GM10847 (cell line): ENCODE data around the gene CHI3L2.

Experiments
- POLR2A ChIP-seq: IDR thresholded peaks from 2 replicates; pipeline ENCODE4 v1.6.1; 2011; ENCODE audit not compliant: insufficient read length; ENCODE audit errors: extremely low read depth

Gene CHI3L2

GRCh38 chr1:111199329-111199728, 28.2 kb upstream of the CHI3L2 start:
- TF ChIP-seq POLR2A: no peak

DNA sequence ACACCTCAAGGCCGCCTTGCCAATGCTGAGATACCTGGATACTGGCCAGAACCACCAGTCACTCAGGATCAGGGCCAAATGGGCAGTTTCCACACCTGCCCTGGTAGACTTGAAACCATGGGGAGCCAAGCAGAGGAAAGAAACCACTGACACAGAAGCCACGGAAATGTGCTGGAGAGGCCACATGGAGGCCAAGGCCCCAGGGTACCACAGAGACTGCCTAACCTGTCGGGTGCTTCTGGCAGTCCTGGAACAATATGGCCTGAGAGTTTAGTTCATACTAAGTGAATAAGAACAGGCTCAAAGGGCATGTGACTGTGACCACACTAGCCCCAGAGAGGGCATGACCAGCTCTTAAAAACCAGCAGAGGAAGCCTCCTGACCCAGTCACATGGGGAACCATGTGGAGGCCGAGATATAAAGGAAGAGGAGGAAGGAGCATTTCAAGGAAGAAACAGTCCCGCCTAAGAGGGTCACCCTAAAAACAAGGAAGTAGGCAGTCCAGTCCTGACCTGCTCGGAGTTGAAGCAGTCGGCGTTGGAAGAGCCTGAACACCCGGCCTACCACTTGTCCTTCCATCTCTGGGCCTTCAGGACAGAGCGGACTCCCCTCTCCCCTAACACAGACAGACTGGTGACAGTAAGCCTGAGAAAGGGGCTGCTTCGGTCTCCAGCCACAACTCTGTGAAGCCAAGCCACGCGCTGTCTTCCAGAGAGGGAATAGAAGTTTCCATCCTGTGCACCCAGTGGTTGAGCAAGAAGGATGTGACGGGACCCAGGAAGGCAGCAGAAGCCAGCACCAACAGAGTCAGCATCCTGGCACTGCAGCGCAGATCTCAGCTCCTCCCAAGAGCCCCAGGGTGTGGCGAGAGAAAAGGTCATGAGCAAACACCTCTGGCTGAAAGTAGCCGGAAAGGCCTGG, 27.4 kb upstream of the CHI3L2 start, which contains the start of gene DENND2D:
DENND2D (minus strand) TSS at position 766 of the 921 bp plus-strand sequence; CDS start at position 579, 187 bp downstream.
- TF ChIP-seq POLR2A: no peak

- no peak for TF ChIP-seq POLR2A
Observed at GRCh38 chr1:111200802-111201161, 26.7 kb upstream of the CHI3L2 start.

GRCh38 chr1:111201275-111202090, 26.0 kb upstream of the CHI3L2 start:
- no peak for TF ChIP-seq POLR2A

DNA sequence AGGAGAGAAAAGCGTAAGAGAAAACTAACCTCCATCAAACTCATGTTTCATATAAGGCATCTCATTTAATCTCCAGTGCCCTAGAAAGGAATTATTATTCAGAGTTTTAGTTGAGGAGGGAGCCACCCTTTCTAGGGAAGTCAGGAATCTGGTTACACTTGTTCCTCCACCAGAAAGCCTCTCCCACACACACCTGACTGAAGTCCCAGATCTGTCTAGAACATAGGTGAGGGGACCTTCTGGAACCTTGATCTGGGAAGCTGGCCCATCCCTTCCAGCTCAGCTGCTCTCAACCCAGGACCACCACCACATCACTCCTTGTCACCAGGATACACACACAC, 25.2 kb upstream of the CHI3L2 start:
- TF ChIP-seq POLR2A: no peak

GRCh38 chr1:111202707-111203623, 24.5 kb upstream of the CHI3L2 start:
- no peak for TF ChIP-seq POLR2A

DNA sequence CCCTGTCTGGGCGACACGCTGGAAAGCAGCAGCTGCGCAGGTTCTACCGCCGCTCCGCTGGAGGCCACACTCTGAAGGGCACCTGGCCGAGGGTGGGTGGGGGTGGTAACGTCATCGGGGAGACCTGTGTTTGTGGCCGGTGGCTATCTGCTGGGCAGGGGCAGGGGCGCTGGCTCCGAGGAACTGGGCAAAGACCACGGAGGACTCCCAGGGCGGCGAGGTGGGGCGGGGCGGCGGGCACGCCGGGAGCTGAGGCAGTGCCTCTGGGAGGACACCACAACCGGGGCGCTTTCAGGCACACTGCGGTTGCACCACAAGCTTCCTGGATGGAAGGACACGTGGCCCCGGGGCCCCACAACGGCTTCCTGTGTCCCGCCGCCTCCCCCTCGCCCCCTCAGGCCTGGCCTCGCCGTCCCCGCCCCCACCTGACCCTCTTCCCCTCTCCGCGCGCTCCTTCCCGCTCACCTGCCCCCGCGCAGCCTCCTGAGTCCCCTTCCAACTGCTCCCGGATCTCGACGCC, 23.8 kb upstream of the CHI3L2 start:
- TF ChIP-seq POLR2A: peak; percentile 52

DNA sequence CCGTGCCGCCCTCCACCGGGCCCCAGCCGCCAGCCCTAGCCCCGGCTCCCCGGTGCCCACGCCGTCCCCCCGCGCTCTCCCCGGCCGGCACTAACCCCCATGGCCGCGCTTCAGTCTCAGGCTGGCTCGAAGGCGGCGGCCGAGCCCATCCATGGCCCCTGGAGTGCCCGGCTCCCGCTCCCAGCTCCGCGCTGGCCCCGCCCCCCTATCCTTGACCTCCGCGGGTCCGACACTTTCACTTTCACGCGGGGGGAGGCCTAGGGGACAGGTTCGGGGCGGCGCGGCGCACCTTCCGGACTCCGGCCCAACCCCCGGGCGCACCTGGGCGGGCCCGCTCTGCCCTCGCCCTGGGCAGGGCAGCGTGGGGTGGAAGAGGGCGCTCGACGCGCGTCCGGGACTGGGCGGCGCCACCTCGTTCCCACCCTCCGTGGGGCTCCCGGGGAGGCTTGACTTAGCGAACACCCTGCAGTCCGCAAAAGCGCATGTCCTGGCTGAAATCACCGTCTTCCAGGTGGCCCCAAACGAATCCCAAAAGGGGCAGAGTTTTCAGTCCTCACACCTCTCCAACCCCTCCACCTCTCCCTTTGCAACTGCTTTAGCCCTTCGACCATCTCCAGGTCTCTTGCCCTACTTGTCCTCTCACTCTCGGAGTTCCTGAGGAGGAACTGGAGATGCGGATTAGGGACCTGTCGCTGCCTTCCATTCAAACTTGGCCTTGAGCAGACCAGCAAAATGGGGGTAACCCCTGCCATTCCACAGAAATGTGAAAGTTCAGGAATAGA, 23.1 kb upstream of the CHI3L2 start:
- TF ChIP-seq POLR2A: peak; percentile 34

DNA sequence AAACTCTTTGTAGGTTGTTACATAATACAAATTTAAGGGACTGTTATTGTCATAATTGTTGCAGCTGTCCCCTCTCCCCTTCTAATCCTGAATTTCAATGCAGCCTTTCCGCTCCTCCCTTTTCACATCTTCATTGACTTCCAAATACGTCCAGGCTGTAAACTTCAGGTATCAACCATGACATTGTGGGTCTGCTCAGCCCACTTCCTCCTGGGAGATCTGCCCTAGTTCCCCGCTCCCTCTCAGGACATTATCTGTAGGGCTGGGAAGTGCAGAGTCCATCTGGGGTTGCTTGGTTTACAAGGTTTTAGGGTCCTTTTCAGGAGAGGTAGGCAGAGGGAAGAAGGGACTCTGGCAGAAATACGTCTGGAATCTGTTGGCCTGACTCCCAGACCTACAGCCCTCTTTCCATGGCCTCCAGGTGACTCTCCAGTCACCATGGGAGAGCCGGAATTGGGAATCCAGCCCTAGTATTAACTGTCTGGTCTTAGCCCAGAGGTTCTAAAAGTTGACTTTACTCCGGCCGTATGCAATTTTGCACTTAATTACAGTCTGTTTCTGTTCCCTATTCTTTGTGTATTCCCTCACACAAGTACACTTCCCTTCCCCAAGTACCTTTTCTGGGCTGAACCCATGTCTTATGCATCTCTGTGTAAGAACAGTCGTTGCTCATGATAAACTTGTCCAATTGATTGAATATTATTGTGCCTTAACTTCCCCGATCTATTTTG, 22.4 kb upstream of the CHI3L2 start:
- no peak for TF ChIP-seq POLR2A

DNA sequence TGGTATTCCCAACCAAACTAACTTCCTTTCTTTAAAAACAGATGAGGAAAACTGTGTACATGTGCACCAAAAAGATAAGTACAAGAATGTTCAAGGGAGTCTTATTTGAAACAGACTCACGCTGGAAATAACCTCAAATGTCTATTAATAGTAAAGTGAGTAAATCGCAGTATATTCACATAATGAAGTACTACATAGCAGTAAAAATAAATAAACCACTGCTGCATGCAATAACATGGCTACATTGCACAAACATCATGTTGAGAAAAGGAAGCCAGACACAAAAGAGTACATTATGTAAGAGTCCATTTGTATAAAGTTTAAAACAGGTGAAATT, 21.8 kb upstream of the CHI3L2 start:
- no peak for TF ChIP-seq POLR2A

- TF ChIP-seq POLR2A: no peak
Observed at GRCh38 chr1:111208921-111209320, 18.6 kb upstream of the CHI3L2 start.

- TF ChIP-seq POLR2A: no peak
Observed at GRCh38 chr1:111209622-111210021, 17.9 kb upstream of the CHI3L2 start.

GRCh38 chr1:111211921-111212320, 15.6 kb upstream of the CHI3L2 start:
- TF ChIP-seq POLR2A: no peak
